GM18867 (cell line): ENCODE measurements around the gene ALOX15B.

Experiments
- ATAC-seq: cut with Tn5 transposase; IDR thresholded peaks from one replicate; pipeline ENCODE4 v1.9.1; 2021; ENCODE audit warnings: mild to moderate bottlenecking, moderate library complexity; ENCODE audit not compliant: unreplicated experiment

ALOX15B gene, protein sequence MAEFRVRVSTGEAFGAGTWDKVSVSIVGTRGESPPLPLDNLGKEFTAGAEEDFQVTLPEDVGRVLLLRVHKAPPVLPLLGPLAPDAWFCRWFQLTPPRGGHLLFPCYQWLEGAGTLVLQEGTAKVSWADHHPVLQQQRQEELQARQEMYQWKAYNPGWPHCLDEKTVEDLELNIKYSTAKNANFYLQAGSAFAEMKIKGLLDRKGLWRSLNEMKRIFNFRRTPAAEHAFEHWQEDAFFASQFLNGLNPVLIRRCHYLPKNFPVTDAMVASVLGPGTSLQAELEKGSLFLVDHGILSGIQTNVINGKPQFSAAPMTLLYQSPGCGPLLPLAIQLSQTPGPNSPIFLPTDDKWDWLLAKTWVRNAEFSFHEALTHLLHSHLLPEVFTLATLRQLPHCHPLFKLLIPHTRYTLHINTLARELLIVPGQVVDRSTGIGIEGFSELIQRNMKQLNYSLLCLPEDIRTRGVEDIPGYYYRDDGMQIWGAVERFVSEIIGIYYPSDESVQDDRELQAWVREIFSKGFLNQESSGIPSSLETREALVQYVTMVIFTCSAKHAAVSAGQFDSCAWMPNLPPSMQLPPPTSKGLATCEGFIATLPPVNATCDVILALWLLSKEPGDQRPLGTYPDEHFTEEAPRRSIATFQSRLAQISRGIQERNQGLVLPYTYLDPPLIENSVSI

DNA sequence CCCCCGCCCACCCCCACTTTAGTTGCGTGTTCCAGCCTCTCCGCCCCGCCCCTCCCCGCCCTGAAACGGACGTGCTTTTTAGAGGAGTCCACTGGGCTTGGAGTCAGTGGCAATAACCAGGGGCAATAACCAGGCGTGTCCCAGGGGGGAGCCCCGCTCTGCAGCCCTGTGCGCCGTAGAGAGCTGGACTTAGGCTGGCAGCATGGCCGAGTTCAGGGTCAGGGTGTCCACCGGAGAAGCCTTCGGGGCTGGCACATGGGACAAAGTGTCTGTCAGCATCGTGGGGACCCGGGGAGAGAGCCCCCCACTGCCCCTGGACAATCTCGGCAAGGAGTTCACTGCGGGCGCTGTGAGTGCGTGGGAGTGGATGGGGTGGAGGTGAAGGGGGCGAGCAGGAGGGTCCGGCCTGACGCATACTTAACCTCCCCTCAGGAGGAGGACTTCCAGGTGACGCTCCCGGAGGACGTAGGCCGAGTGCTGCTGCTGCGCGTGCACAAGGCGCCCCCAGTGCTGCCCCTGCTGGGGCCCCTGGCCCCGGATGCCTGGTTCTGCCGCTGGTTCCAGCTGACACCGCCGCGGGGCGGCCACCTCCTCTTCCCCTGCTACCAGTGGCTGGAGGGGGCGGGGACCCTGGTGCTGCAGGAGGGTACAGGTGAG, at the start of gene ALOX15B:
Gene ALOX15B, plus strand, starts transcription at position 106 of the 657 bp plus-strand sequence. Its CDS starts 97 bp downstream, at position 203.
- no peak for ATAC-seq

DNA sequence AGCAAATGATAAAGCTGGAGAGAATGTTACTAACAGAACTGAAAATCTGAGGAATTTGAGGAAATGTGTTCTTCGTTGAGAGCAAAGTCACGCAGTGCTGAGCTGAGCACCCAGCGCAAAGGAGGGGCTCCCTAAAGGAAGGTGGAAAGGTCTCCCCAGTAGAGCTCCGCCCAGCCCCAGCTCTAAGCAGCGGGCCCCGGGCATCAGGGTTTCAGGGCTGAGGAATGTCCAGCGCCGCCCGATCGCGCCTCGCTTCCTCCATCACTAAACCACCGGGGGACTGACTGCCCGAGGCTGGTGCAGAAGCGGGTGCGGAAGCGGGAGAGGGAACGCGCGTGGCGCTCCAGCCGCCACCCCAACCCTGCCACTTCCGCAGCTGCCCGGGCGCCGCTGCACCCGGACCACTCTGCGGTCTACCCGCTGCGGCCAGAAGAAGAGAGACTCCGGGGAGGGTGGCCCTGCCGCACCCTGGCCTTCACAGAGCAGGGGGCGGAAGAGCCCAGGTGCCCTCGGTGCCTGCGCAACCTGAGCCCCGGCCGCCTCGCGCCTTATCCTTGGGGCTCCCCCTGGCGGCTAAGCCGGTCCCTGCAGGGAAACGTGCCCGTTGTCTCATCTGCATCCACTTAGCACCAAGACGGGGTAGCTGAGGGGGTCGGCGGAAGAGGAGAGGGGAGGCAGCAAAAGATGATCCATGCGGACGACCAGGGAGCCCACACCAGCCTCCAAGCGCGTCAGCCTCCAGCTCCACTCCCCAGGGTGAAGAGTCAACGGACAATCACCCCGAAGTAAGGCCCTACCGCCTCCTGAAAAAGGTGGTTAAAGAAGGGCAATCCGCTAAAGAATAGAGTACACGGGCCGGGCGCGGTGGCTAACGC, 48.8 kb upstream of the ALOX15B start:
- peak; percentile 71 for ATAC-seq

DNA sequence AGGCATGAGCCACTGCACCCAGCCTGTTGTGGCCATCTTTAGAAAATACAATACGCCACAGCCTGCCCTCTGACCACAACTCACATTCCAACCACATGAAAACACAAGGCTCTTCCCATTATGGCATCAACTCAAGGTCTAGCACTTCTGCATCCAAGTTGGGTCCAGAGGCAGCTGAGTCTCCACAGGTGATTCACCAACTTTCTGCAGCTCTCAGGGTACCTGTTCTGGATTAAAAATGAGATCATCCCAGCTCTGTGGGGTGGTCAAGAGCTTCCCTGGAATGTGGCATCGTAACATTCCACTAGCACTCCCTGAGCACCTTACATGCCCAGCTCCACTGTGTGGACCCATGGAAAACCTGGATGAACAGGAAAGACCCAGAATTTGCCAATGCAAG, 46.3 kb upstream of the ALOX15B start:
- no peak for ATAC-seq

DNA sequence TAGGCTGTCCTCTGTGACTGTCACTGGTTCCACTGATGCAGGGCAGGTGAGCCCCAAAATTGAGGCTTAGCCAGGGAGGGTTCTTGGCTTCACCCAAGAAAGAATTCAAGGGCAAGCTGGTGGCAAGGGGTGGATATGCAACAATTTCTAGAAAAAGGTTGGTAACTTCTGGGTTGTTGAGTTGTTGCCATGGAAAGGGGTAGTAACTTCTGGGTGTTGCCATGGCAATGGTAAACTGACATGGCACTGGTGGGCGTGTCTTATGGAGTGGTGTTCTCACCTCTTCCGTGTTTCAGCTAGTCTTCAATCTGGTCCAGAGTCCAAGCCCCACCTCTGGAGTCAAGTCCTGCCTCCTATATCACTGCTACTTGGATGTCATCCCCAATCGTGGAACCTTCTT, 45.9 kb upstream of the ALOX15B start:
- no peak for ATAC-seq

DNA sequence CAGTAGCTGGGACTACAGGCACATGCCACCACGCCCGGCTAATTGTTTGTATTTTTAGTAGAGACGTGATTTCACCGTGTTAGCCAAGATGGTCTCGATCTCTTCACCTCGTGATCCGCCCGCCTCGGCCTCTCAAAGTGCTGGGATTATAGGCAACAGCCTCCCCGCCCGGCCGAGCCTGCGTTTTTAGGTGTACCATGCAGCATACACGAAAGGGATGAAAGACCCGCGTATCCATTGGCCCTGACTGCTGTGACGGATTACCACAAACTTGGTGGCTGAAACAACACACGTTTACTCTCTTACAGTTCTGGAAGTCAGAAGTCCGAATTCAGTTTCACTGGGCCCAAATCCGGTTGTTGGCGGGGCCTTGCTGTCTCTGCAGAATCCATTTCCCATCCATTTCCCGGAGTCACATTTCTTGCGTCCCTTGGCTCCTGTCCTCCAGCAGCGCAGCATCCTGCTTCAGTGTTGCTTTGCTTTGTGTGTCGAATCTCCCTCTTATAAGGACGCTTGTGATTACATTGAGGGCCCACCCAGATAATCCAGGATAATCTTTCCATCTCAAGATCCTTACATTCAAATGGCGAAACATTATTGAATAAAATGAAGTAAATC, 44.8 kb upstream of the ALOX15B start:
- no peak for ATAC-seq

DNA sequence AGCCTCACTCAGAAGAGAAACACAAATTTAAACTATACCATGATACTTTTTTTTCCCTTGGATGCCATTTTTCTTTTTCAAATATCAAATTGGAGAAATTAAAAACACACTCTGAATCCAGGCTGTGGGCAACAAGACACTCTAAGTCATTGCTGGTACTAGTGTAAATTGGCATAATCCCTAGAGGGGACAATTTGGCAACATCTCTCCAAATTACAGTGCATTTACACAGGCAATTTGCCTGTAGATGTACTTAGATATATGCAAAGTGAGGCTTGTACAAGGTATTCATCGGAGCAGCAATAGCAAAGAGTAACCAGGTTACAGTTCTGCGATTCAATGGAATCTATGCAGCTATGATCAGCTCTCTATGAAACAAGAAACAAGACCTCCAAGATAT, 43.1 kb upstream of the ALOX15B start:
- no peak for ATAC-seq

DNA sequence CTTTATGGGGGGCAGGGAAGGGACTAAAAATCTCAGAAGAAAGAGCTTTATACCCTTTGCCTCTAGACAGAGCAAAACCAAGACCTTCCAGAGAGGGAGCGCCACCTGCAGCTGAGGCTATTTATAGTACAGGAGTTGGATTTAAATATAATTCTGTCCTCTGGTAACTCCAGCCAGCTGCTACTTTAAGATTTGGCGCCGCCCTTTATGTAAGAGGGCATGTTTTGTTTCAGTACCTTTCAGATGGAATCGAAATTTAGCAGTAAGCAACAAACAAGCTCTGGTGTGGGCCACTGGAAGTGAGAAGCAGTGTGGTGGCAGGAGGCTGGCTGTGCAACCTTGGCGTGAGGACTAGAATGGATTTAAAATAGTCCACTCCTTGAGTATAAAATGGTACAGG, 41.7 kb upstream of the ALOX15B start:
- ATAC-seq, result no peak

DNA sequence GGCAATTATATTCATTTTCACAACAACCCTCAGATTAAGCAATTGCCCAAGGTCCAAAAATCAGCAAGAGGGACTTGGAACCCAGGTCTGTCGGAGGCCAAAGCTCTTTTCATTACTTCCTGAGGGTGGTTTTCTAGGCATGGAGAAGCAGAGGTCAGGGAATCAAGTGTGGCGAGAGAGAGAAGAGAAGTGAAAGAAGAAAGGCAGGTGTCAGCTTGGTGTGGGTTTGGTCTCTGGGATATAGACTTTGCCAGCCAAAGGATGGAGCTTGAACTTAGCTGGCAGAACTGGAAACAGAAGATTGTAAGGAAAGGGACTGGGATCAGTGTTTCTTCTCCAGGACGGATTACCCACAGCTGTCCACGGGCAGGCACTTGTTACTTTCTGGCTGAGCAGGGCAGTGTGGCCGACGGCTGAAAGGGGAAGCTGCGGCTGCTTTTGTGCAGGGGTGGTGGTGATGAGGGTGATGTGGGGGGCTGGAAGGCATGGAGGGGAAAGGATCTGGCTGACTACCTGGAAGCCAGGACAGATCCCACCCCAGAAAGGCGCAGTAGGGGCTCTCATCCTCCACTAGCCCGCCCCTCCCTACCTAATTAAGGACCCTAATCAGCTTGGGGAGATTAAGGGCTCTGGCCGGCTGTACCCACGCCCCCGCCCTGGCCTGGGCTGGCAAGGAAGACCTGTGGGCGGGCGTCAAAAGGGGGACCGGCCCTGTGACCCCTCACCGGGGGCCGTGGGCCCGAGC, 36.7 kb upstream of the ALOX15B start, which contains the start of gene GUCY2D:
Gene GUCY2D, plus strand, starts transcription at position 640 of the 745 bp plus-strand sequence. CDS start 433 bp downstream, outside the sequence.
- no peak for ATAC-seq

DNA sequence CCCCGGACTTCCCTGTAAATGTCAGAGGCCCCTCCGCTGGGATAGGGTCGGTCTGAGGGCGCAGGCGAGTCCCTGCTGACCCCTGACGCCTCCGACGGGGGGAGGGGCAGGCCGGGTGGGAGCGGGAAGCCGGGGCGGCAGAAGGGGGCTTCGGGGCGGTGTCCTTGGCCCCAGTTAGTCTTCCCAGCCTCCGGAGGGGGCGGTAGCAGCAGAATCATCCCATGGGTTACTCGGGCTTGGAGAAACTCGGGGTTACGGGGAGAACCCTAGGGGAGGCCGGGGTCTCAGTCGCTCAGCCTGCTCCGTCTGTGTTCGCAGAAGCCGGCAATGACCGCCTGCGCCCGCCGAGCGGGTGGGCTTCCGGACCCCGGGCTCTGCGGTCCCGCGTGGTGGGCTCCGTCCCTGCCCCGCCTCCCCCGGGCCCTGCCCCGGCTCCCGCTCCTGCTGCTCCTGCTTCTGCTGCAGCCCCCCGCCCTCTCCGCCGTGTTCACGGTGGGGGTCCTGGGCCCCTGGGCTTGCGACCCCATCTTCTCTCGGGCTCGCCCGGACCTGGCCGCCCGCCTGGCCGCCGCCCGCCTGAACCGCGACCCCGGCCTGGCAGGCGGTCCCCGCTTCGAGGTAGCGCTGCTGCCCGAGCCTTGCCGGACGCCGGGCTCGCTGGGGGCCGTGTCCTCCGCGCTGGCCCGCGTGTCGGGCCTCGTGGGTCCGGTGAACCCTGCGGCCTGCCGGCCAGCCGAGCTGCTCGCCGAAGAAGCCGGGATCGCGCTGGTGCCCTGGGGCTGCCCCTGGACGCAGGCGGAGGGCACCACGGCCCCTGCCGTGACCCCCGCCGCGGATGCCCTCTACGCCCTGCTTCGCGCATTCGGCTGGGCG, 35.9 kb upstream of the ALOX15B start:
- no peak for ATAC-seq

DNA sequence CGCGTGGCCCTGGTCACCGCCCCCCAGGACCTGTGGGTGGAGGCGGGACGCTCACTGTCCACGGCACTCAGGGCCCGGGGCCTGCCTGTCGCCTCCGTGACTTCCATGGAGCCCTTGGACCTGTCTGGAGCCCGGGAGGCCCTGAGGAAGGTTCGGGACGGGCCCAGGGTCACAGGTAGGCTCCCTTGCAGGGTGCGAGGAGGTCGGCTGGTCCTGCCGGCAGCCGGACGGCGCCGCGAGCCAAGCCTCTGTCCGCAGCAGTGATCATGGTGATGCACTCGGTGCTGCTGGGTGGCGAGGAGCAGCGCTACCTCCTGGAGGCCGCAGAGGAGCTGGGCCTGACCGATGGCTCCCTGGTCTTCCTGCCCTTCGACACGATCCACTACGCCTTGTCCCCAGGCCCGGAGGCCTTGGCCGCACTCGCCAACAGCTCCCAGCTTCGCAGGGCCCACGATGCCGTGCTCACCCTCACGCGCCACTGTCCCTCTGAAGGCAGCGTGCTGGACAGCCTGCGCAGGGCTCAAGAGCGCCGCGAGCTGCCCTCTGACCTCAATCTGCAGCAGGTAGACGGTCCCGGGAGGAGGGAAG, 35.2 kb upstream of the ALOX15B start:
- ATAC-seq, result no peak

DNA sequence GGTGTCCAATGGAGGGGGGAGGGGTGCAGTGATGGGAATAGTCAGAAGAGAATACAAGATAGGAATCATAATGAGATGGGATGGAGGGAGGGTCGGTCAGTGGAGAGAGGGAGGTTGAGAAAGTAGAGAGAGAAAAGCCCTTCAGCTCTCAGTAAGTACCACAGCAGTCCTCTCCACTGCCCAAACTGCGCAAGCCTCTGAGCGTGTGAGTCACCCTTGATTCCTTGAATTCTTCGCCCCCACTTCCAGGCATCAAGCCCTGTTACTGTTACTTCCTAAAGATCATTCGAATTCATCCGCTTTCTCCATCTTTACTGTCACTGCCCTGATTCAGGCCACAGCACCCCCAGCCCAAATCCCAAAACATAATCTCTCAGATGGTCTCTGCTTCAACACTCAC, 34.0 kb upstream of the ALOX15B start:
- no peak for ATAC-seq

DNA sequence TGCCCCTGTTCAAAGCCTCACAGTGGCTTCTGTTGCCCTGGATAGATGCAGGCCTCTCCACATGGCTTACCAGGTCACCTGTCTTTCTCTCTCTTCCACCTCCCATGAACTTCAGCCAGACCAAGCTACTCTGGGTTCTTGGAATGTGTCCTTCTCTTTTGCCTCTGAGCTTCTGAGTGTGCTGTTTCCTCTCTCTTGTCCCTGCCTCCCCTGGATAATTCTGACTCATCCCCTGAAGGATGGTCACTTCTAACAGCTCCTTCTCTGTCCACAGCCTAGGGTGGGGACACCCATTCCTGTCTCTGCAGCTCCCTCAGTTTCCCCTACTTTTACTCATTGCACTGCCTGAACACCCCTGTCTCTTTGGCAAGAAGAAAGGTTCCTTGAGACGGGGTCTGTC, 33.5 kb upstream of the ALOX15B start:
- no peak for ATAC-seq

DNA sequence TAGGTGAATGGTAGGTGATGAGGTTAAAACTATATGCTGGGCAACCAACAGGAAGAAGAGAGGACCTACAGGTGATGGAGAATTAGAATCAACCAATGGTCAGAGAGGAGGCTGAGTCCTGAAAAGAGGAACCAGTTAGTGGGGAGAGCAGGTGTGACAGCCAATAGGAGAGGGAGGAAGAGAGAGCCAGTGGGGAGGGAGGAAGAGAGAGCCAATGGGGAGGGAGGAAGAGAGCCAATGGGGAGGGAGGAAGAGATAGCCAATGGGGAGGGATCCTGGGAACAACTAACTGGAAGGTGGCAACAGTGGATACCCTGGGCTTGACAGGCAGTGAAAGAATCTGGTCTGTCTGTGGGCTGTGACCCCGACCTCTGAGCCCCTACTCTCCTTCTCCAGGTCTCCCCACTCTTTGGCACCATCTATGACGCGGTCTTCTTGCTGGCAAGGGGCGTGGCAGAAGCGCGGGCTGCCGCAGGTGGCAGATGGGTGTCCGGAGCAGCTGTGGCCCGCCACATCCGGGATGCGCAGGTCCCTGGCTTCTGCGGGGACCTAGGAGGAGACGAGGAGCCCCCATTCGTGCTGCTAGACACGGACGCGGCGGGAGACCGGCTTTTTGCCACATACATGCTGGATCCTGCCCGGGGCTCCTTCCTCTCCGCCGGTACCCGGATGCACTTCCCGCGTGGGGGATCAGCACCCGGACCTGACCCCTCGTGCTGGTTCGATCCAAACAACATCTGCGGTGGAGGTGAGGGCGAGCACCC, 32.7 kb upstream of the ALOX15B start:
- ATAC-seq, result no peak

DNA sequence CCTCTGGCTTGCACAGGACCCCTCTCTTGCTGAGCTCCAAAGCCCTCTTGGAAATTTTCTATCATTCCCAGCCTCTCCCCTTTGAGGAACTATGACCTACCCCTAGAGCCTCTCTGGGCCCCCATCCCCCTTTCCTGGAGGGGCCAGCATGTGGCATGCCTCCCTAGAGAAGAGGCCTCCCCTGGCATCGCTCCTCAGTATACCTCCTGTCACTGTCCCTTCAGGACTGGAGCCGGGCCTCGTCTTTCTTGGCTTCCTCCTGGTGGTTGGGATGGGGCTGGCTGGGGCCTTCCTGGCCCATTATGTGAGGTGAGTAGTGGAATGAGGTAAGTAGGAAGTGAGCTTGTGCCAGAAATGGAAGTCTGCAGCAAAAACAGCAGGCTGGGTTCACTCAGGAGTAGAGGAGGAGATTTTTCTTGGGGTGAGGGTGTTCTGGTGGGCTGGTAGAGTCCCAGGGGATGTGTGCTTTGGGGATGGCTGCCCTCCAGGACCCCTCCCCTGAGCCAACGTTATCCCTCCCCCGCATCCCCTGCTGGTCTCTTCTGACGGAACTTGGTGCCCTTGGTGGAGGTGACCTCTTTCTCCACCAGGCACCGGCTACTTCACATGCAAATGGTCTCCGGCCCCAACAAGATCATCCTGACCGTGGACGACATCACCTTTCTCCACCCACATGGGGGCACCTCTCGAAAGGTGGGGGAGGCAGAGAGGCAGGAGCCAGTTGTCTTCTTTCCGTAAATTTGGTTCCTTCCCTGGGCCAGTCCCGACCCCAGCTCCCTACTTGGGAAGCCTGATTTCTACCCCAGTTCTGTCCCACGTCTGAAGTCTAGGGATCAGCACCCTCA, 31.8 kb upstream of the ALOX15B start:
- no peak for ATAC-seq

DNA sequence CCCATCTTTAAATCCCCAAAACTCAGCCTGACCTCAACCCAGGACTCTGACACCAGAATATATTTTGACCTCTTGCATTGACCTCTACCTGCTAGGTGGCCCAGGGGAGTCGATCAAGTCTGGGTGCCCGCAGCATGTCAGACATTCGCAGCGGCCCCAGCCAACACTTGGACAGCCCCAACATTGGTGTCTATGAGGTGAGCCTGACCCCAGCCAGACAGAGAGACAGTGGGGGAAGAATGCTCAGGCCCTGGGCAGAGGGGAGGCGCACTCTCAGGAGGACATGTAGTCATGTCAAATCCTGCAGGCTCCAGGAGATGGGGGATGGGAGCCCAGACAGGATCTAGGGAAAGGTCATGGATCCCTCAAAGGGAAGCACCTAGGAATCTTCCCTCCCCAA, 31.0 kb upstream of the ALOX15B start:
- no peak for ATAC-seq

DNA sequence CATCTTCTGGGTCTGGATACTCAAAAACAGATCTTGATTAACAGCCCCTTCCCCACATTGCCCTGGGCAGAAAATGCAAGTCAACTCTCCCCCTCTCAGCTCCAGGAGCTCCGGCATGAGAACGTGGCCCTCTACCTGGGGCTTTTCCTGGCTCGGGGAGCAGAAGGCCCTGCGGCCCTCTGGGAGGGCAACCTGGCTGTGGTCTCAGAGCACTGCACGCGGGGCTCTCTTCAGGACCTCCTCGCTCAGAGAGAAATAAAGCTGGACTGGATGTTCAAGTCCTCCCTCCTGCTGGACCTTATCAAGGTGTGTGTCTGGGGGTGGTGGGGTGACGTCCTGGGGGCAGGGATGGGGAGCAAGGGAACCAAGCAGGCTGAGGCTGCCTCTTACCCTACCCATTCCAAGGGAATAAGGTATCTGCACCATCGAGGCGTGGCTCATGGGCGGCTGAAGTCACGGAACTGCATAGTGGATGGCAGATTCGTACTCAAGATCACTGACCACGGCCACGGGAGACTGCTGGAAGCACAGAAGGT, 26.7 kb upstream of the ALOX15B start:
- no peak for ATAC-seq
